ENCODE measurements around the gene IL1RAPL1.

IL1RAPL1 gene

GRCh38 chrX:29824176-29824906, 1237.1 kb downstream of the IL1RAPL1 start:
- POLR2A ChIA-PET (ENCODE audit: low non-redundant PET) = no interaction called here
- TF ChIP-seq CTCF (conservative IDR thresholded peaks at IDR 0.05; ENCODE audit: low read depth) = no peak
- no peak for DNase-seq (ENCODE audit: low spot score)
- CTCF ChIA-PET = no interaction called here
- H3K27ac ChIP-seq = no peak overlapping the region

- no peak for TF ChIP-seq CTCF (conservative IDR thresholded peaks at IDR 0.05; ENCODE audit: low read depth)
- CTCF ChIA-PET = interaction anchor here (0.6 kb wide), 1 partner anchor 602 kb away, joined by 4 read pairs; no protein-coding TSS in a partner anchor
- no peak for DNase-seq (ENCODE audit: low spot score)
- POLR2A ChIA-PET (ENCODE audit: low non-redundant PET) = no interaction called here
- no peak overlapping the region for H3K27ac ChIP-seq
These were observed 1239.5 kb downstream of the IL1RAPL1 start for GRCh38 chrX:29826742-29827141.

- TF ChIP-seq CTCF (conservative IDR thresholded peaks at IDR 0.05; ENCODE audit: low read depth) = no peak
- ChIA-PET POLR2A (ENCODE audit: low non-redundant PET) (no interaction called here), CTCF (no interaction called here)
- no peak overlapping the region for H3K27ac ChIP-seq
- no peak for DNase-seq (ENCODE audit: low spot score)
These were observed 1247.1 kb downstream of the IL1RAPL1 start for GRCh38 chrX:29834311-29834710.

- no peak for DNase-seq (ENCODE audit: low spot score)
- TF ChIP-seq CTCF (conservative IDR thresholded peaks at IDR 0.05; ENCODE audit: low read depth) = no peak
- ChIA-PET CTCF (no interaction called here), POLR2A (ENCODE audit: low non-redundant PET) (no interaction called here)
- H3K27ac ChIP-seq = no peak overlapping the region
These were observed 1247.5 kb downstream of the IL1RAPL1 start for GRCh38 chrX:29834764-29835163.

GRCh38 chrX:29841750-29842149, 1254.5 kb downstream of the IL1RAPL1 start:
- POLR2A ChIA-PET (ENCODE audit: low non-redundant PET) = no interaction called here
- no peak for TF ChIP-seq CTCF (conservative IDR thresholded peaks at IDR 0.05; ENCODE audit: low read depth)
- no peak for DNase-seq (ENCODE audit: low spot score)
- CTCF ChIA-PET = no interaction called here
- no peak overlapping the region for H3K27ac ChIP-seq

- POLR2A ChIA-PET (ENCODE audit: low non-redundant PET) = no interaction called here
- CTCF ChIA-PET = no interaction called here
- no peak overlapping the region for H3K27ac ChIP-seq
These were observed 1255.3 kb downstream of the IL1RAPL1 start for GRCh38 chrX:29842552-29842951.

More at GRCh38 chrX:29842552-29842951, 1255.3 kb downstream of the IL1RAPL1 start:
- no peak for DNase-seq (ENCODE audit: low spot score)
- TF ChIP-seq CTCF (conservative IDR thresholded peaks at IDR 0.05; ENCODE audit: low read depth) = no peak

Data from RWPE1 (cell line).